ENCODE measurements around the gene TNRC6A.
"Not testable (repeated sequence)": the region's sequence is repeated elsewhere in the genome, so short reads cannot be mapped to it uniquely, and the experiment has no call there.

Gene TNRC6A

DNA sequence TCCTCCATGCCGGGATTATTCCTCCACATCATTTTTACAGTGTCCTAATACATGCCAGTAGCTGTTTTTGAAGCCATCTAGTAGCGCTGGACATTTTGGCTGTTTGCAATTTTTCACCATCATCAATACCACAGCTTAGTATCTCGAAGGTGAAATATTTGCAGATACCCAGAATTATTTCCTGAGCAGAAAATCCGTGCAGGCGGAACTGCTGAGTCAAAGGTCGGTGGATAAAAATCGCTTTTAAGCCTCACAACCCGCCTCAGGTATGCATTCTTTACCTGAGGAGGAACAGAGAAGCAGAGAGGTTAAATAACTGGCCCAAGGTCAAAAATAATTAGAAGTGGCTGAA is 584 bp upstream of the TNRC6A start:
- DNase-seq: no peak

DNA sequence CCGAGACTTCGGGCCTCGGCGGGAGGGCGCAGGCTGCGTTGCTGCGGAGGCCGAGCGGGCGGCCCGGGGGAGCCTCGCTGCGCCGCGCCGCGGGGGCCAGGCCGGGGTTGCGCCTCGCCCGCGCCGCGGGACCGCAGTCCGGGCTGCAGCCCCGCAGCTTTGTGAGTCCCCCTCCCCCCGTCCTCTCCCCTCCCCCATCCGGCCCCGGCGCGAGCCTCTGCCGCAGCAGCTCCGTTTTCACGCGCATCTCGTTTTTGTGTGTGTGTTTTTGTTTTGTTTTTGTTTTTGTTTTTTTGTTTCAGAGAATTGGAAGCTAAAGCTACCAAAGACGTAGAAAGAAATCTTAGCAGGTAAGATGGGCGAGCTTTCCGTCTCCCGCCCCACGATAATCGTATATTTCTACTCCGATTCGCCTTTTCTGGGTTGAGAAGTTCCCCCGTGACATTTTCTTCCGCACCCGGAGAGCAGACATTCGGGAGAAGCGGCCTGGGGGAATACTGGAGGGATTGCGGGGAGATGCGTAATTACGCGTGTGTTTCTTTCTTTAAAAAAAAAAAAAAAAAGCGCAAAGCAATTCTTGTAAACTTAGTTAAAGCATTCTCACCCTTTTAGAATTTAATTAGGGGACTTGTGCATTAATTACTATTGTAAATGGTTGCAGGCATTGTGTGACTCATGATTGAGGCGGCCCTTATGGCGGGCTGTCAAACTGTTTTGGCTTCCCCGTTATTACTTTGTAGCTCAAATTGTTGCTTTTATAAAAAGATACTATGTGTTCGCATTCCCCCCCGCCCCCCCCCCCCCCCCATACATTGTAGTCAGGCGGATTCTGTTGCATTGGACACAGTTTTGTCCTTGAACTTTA is 732 bp downstream of the TNRC6A start:
- no peak for DNase-seq

DNA sequence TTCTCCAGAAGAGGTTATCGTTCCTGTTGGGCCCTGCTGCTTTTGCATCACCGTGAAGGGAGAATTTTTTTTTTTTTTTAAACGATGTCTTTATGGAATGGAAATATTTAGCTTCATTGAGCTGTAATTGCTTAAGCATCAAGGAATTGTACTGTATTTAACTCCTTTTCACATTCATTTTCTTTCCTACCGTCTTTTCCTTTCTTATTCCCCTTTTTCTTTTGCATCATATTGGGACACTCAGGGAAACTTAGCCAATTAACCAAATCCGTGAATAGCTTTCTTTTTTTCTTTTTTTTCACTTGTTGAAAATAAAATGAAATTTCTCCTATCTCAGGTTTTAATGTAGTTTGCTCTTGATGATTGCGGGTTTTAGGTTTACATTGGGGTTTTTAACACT is 1.5 kb downstream of the TNRC6A start:
- no peak for DNase-seq

DNA sequence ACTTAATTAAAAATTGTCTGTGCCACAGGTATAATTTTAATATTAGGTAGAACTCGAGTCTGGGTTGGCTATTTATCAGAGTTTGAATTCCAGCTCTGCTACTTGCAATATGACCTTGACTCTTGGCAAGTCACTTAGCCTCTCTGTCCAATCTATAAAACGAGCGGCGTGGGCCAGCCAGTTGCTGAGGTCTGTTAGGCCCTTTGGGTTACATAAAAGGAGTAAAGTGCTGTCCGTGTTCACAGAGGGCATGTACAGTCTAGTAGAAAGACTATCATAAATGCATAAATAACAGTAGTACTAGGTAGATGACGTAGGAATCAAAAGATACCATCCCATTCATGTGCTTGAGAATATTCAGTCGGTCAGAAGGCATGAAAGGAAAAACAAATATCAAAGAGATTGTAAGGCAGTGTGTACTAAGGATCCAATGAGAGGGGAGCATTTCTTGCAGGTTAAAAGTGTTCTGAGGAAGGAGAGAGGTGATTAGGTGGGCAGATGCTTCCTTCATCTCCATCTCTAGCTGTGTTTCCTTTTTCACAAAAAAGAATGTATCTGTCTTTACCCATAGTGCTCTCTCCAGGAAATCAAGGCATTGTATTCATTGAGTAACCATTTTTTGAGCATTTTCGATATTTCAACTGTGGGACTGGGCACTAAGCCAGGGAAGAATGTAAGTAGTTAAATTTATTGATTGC is 2.4 kb downstream of the TNRC6A start:
- no peak for DNase-seq

DNA sequence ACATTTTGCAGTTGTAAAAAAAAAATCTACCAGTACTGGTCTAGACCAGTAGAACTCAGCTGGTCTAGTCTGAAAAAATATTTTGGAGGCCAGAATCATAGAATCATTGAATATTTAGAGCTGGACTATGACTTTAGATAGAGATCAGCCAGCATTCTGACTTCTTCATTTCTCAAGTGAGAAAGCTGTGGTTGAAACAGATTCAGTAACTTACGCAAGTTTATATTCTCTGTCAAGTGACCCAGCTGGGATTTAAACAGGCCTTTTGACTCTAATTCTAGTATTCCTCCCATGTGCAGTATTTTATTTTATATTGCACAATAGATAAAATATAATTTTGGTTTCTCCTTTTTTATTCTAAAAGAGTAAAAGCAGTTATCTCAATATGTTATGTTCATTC is 4.9 kb downstream of the TNRC6A start:
- no peak for DNase-seq

DNA sequence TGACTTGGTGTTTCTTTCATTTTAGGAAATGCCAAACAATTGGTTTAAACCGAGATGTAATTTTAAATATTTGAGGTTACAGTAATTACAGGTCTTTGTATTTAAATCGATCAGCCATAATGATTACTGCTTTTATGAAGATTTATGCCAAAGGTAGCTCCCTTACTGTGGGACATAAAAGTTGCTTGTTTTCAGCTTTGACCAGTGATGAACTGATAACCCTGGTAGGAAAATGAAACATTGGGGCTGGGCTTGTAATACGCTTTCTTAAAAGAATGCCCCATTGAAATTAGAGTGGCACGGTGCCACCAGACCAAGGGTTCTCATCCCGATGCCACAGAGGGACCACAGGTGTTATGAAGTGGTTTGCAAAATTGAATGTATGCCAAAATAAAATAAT is 7.3 kb downstream of the TNRC6A start:
- no peak for DNase-seq

DNA sequence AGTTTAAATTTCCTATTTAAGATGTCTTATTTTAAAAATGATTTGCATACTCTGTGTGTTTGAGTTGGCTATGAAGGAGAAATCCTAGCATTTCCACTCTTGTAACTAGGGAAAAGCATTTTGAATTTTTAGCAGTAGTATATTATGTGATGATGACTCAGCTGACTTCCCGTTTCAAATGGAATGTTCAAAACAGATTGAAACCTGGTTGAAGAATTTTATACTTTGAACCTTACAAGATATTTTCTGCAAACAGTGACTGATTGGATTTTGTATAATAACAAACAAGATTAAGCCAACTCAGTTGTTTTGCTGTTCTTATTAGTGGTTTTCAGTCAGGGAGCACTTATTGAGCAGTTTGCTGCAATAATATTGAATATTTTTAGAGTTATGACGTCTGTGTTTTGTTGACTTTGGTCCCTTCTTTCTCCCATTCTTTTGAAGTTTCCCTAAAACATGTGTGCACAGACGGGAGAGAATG is 8.0 kb downstream of the TNRC6A start:
- no peak for DNase-seq

DNA sequence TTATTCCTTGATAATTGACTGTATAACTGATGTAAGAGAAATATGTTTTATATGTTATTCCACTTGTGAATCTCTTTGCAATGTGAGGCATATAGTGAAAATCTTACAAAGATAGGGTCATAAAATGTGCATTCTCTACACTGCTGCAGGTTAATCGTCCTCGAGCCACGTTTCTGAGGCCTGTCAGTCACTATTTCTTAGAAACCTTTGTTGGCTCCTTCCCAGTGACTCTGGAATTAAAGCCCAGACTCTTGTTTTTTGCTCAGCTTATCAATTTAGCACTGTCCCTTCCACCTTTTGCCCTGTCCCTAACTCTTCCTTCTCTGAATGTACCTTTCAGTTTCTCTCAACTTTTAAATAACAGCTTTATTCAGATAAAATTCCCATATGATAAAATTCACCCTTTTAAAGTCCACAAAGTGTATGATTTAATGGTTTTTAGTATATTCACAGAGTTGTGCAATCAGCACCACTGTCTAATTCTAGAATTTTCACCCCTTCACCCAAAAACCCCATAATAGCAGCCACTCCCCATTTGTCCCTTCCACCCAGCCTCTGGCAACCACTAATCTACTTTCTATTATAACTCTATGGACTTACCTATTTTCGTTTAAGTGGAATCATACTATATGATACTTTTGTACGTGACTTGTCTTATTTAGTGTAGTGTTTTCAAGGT is 8.6 kb downstream of the TNRC6A start:
- no peak for DNase-seq

DNA sequence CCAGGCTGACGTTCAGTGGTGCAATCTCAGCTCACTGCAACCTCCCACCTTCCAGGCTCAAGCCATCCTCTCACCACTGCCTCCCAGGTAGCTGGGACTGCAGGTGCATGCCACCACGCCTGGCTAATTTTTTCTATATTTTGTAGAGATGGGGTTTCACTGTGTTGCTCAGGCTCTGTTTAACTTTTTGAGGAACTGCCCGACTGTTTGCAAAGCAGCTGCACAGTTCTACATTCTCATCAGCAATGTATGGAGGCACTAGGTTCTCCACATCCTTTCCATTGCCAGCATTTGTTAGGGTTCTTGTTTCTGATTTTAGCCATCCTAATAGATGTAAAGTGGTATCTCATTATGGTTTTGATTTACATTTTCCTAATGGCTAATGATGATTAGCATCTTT is 9.4 kb downstream of the TNRC6A start:
- no peak for DNase-seq

DNA sequence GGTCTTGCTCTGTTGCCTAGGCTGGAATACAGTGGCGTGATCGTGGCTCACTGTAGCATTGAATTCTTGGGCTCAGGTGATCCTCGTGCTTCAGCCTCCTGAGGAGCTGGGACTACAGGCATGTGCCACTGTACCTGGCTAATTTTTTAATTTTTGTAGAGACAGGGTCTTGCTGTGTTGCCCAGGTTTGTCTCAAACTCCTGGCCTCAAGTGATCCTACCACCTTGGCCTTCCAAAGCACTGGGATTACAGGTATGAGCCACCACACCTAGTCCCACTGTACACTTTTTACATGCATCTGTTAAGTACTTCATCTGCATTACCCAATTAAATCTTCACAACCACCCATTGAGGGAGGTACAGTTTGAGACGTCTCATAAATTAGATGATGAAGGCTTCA is 12.4 kb downstream of the TNRC6A start:
- DNase-seq: no peak

DNA sequence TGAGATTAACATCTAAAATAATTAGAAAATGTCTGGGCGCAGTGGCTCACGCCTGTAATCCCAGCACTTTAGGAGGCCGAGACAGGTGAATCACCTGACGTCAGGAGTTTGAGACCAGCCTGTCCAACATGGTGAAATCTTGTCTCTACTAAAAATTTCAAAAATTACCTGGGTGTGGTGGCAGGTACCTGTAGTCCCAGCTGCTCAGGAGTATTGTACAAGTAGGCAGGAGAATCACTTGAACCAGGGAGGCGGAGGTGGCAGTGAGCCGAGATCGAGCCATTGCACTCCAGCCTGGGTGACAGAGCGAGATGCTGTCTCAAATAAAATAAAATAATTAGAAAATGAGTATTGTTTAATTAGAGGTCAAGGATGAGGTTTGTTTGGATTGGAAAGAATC is 13.2 kb downstream of the TNRC6A start:
- DNase-seq: not testable (repeated sequence)

DNA sequence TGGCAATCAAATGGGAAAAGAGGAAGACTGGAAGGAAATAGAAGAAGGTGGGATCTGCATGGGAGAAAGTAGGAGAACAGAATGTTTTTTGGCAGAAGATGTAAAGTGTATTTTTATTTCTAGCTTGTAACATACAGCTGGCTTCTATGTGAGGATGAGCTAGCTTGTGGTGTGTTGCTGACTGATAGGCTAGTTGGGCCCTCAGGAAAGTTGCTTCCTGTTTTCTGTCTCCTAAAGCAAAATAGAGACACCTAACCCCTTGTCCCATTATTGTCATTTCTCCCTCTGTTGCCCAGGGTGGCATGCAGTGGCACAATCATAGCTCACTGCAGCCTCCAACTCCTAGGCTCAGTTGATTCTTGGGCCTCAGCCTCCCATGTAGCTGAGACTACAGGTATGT is 15.9 kb downstream of the TNRC6A start:
- DNase-seq: no peak

DNA sequence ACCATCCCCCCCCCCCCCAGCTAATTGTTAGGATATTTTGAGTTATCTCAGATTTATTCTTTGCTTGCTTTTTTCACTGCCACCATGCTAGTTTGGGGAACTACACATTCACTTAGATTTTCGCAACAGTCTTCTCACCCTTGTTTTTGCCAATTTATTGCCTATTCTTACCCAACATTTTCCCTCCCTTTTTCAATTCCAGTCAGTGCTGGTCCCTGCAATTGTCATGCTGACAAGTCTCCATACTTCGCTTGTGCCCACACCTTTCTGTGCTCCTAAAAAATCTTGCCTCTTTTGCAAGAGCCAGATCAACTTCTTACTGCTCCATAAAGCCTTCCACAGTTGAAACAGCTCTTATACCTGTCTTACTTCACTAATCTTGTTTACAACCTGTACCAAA is 16.3 kb downstream of the TNRC6A start:
- no peak for DNase-seq

DNA sequence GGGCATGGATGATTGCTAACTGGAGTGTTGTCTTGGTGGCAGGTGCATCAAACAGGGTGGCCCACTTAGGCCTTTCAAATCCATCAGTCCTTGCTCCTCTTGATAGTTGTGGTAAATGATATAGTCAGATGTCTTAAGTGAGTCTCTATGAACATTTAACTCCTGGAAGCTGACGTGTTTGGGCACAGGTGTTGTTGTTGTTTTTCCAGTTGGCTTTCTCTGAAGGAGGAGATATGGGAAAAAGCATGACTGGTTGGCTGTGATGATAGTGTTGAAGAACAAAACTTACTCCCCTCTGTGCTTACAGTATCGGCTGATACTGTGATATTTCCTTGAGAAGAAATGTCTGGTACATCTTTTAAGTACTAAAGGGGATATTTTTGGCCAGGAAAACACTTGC is 18.0 kb downstream of the TNRC6A start:
- no peak for DNase-seq

DNA sequence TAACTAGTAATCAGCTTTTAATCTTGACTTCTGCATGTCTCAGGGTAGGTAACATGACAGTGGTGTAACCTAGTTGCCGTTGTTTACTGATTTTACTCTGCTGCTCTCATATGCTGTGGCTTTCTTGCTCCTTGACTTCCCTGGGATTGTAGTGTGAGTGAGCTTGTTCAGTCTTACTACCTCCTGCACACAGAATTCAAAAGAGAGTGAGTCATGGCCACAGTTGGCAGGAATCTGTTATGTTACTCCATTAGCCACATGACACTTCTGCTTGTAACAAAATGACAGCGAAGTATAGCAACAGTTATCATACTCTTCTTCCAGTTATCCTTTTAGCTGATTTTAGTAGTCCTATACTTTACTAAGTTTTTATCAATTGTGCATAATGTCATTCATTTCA is 18.8 kb downstream of the TNRC6A start:
- no peak for DNase-seq

DNA sequence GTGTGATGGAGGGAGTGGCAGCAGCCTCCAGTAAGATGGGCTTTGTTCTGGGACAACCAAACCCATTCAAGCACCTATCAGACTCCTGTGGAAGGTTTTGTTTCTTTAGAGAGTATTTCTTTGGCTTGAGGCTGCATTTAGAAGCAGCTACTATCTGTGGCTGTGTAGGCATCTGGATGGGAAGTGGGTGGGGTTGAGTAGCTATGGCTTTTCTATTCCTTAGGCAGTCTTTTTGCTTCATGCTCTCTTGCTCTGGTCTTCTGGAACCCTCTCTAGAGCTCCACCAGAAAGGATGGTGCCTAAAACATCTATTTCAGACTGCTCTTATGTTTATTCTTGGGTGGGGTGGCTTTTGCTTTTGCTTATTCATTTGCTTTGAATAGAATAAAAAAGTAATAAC is 19.9 kb downstream of the TNRC6A start:
- no peak for DNase-seq

DNA sequence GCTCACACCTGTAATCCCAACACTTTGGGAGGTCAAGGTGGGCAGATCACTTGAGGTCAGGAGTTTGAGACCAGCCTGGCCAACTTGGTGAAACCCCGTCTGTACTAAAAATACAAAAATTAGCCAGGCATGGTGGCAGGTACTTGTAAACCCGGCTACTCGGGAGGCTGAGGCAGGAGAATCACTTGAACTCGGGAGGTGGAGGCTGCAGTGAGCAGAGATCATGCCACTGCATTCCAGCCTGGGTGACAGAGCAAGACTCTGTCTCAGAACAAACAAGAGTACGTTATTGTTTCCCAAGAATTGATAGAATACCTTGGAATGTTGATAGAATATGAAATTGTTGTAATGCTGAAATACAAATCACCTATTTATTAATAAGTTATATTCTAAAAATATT is 20.4 kb downstream of the TNRC6A start:
- DNase-seq: not testable (repeated sequence)

DNA sequence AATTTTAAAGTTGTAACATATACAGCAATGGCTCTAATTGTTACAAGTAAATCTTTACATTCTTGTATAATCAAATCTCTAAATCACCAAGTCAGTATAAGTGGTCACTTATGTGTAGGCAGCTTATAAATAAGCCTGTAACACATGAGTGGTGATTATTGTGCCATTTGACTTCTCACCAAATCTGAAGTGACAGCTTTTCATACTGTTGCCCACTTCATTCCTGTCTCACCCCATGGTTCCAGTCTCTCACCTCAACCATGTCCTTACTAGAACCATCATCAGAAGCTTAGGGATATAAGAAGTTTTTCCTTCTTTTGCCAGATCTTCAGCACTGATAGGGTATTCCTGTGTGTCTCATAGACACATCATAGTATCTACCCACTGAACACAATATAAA is 23.5 kb downstream of the TNRC6A start:
- no peak for DNase-seq

DNA sequence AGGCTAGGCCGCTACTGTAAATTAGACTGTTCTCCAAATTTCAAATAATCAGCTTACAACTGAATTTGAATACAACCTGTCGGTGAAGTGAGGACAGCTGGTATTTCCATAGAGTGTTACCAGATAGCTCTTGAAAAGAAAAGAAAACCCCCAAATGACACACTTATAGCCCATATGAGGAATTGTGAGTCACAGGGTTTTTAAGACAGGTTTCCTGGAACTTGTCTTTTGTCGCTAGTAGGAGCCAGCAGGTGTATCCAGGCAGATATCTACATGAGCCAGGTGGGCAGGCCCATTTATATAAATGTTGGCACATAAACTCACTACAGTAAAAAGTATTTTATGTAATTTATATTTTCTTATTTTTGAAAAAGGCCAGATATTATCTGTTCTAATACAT is 24.0 kb downstream of the TNRC6A start:
- DNase-seq: no peak

DNA sequence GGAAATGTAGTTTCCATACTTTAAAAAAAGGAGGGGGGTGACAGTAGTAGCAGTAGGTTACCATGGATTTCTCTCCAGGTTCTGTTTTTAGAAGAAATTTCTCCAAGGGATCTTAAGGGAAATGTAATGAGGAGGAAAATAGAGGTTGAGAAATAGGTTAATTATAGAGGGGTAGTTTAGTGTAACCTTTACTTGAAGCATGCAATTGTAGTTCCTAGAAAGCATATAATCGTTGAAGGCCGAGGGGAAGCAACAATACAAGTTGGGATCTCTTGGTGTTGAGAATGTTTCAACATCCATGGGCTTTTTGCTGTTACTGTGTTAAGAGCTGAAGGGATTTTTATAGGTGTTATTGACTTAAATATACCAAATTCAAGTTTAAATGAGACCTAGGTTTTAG is 25.1 kb downstream of the TNRC6A start:
- DNase-seq: no peak

DNA sequence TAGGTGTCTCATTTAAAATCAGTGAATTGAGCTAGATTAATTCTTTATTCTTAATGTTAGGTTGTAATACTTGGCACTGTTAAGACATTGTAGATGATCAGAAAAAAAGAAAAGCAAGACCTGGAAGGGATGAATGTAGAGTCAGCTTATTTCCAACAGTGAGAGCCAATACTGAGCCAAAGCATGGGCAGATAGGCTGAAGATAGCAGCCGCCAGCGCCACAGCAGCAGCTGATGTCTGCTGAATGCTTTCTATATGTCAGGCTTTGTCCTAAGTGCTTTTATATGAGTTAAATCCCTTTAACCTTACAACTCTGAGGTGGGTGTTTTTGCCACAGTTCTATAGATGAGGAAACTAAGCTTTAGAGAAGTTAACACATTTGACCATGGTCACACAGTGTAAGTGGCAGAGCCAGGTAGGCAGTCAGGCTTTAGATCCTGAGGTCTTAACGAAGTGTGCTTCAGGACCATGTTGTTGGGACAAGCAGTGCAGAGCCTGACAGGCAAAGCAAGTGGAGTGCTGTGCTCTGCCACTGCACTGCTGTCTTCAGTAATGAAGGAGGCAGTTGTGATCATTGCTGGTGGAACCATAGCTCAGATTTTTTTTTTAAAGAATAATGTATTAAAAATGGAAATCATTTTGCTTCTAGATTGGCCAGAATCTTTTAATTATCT is 25.9 kb downstream of the TNRC6A start:
- no peak for DNase-seq

DNA sequence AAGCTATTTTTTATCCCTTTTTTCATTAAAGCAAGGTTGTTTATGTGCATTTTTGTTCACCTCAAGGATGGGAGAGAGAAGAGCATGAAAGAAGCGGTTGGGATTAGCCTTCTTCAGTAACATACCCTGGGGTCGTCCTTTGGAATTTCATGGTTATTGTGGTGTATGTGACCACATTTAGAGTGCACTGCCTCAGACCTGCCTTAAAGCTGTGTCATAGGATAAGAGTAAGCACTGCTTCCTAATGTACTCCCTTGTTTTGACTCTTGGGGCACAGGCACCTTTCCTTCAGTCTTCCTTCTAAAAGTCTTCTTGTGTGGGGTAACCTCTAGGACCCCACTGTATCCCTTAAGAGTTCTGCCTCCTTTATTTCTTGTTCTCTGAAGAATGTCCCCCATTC is 28.9 kb downstream of the TNRC6A start:
- DNase-seq: no peak

DNA sequence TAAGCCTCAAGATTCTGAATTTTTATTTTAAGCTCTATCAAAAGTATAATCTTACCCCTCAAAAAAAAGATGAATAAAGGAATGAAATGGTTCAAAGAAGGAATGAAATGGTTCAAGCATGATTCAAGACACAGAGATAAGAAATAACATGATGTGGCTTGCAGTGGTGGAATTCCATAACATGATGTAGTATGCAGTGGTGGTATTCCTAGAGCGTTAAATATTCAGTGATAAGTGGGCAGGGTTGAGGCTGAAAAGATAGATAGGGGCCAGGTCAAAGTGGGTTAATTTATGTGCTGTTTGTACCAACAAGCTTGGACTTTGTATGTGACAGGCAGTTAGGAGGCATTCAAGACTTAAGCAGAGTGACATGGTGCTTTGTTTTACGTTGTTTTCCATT is 29.6 kb downstream of the TNRC6A start:
- DNase-seq: no peak

Data from activated CD8-positive, alpha-beta memory T cell treated with anti-CD3 and anti-CD28 coated beads for 24 hours (primary cell).